GM12891 (cell line): ENCODE data around the gene TRIO.

Source experiments
- DNase-seq: peaks from one replicate; pipeline ENCODE4 v3.0.0; 2011; ENCODE audit warnings: low spot score; ENCODE audit not compliant: insufficient read length
- FAIRE-seq: peaks from 2 replicates; lab custom pipeline; 2011; peaks lifted over from hg19 to GRCh38; lab: Jason Lieb, UNC
- PAX5 ChIP-seq: IDR thresholded peaks from 2 replicates; pipeline ENCODE4 v1.6.1; 2011; ENCODE audit warnings: low read length, moderate library complexity, mild to moderate bottlenecking; ENCODE audit not compliant: insufficient read depth, severe bottlenecking
- POLR2A ChIP-seq: IDR thresholded peaks from 2 replicates; pipeline ENCODE4 v1.6.1; 2011; ENCODE audit warnings: low read depth, low read length, control low read depth
- POLR2AphosphoS5 ChIP-seq: IDR thresholded peaks from 2 replicates; pipeline ENCODE4 v1.6.1; 2011; ENCODE audit warnings: low read depth, low read length, control low read depth
- POU2F2 ChIP-seq: IDR thresholded peaks from 2 replicates; pipeline ENCODE4 v1.6.1; 2011; ENCODE audit warnings: low read depth, mild to moderate bottlenecking, control low read depth, low read length, moderate library complexity
- SPI1 ChIP-seq: IDR thresholded peaks from 2 replicates; pipeline ENCODE4 v1.6.1; 2011; ENCODE audit warnings: low read depth, low read length, control low read depth
- TAF1 ChIP-seq: IDR thresholded peaks from 2 replicates; pipeline ENCODE4 v1.6.1; 2011; ENCODE audit warnings: low read depth, low read length, control low read depth

Gene TRIO

DNA sequence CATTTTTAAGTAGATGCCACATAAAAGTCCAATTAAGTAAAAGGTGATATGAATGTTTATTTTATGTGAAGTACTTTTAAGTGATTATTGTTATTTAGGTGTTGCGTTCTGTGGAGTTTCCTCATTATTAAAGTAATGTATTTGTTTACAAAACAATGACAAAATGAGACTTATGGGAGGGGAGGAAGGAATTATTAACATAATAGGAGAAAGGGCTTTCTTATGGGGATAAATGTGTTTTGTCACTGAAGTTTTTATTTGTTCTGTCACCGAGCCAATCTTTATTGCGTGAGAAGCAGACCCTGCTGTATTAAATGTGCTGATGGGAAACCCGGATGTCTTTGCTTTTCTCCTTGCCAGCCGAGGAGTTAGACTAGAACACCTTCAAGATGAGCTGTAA is 44.5 kb downstream of the TRIO start:
- DNase-seq = no peak
- TF ChIP-seq POLR2A (no peak), POU2F2 (no peak), POLR2AphosphoS5 (no peak), SPI1 (no peak), TAF1 (no peak)
- no peak for FAIRE-seq

DNA sequence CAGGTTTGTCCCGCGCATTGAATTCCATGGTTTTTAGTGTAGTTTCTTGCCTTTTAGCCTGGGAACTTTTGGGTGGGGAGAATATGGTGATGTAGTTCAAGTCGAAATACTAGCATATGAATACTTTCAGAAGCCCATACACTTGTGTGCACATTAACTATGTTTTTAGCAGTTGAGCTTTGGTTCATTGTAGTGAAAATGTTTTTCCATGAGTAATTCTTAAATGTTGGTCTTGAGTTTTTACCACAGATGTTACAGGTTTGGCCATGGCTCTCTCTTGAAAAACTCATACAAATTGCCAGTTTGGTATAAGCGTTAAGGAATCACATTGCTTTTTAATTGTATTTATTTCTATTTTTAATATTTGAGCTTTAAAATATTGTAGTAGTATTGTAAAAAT is 45.6 kb downstream of the TRIO start:
- TF ChIP-seq TAF1 (no peak), POLR2AphosphoS5 (no peak), SPI1 (no peak), PAX5 (no peak), POU2F2 (no peak), POLR2A (no peak)
- FAIRE-seq = no peak
- no peak for DNase-seq

GRCh38 chr5:14189680-14190079 is 46.5 kb downstream of the TRIO start:
- DNase-seq (no peak), FAIRE-seq (no peak)
- TF ChIP-seq POLR2AphosphoS5 (no peak), PAX5 (no peak), POU2F2 (no peak), POLR2A (no peak), TAF1 (no peak), SPI1 (no peak)

DNA sequence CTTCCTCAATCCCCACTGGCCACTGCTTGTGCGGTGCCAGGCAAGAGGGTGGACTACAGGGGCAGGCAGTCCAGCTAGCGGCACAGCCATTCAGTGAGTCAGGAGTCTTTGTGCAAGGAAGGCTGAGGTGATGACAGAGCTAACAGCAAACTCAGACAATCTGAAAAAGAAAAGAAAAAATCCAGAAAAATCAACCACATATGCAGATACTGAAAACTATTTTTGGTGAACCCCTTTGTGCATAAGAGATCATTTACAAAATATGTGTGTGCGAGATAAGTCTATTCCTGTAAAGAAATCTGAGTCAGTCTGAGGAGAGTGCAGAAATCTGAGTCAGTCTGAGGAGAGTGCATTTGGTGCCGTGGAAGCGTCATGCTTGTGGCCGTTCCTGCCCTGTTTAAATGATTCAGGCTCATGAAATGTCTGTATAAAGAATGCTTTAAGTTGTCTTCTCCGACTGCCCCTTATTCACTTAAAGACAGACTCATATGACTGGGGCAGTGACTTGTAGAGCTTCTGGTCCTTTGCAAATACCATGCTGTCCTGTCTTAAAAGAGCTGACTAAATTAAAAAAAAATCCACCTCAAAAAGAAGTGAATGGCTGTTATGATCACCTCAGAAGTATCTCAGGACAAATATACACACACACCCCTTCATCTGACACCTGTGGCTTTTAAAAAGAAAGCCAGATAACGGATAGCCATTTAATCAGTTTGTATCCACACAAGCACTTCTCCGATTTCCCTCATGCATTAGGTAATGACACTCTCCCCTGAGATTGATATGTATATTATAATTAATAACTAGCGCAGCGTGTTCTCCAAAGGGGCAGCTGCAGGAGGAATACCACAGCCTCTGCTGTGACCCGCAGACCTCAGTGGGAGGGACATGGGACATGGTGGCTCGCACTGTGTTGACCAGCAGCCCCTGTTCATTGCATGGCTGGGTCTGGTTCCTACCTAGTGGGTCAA is 47.3 kb downstream of the TRIO start:
- DNase-seq (no peak), FAIRE-seq (no peak)
- TF ChIP-seq POLR2A = no peak
- no peak for TF ChIP-seq SPI1
- no peak for TF ChIP-seq TAF1
- no peak for TF ChIP-seq PAX5
- TF ChIP-seq POLR2AphosphoS5 = no peak
- no peak for TF ChIP-seq POU2F2

GRCh38 chr5:14191325-14191724 is 48.2 kb downstream of the TRIO start:
- DNase-seq = no peak
- no peak for TF ChIP-seq POLR2AphosphoS5
- TF ChIP-seq TAF1 = no peak
- TF ChIP-seq POLR2A = no peak
- no peak for TF ChIP-seq POU2F2
- no peak for TF ChIP-seq PAX5
- no peak for TF ChIP-seq SPI1

DNA sequence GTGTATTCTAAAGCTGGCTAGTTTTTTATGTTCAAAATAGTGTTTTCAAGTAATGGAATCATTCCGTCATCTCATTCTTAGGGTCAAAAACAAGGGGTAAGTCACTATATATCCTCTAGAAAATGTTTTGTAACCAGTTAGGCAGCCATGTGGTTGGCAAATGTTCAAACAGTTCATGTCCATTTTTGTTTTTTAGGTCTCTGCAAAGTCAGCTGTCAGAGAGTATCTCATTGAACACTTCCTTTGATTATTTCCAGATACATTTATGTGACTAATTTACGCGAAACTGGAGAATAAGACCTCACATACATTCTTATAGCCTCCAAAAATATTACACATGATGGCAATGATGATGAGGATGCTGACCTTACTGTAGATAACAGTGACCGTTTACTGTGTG is 50.4 kb downstream of the TRIO start:
- FAIRE-seq = no peak
- TF ChIP-seq SPI1 (no peak), TAF1 (no peak), POU2F2 (no peak), POLR2AphosphoS5 (no peak), POLR2A (no peak), PAX5 (no peak)
- DNase-seq = no peak

More at GRCh38 chr5:14191325-14191724, 48.2 kb downstream of the TRIO start:
- FAIRE-seq = no peak

- DNase-seq (no peak), FAIRE-seq (no peak)
- TF ChIP-seq PAX5 = no peak
- TF ChIP-seq POLR2AphosphoS5 = no peak
- TF ChIP-seq TAF1 = no peak
- TF ChIP-seq POLR2A = no peak
- no peak for TF ChIP-seq SPI1
- TF ChIP-seq POU2F2 = no peak
Measured at GRCh38 chr5:14195588-14195987, 52.4 kb downstream of the TRIO start.

DNA sequence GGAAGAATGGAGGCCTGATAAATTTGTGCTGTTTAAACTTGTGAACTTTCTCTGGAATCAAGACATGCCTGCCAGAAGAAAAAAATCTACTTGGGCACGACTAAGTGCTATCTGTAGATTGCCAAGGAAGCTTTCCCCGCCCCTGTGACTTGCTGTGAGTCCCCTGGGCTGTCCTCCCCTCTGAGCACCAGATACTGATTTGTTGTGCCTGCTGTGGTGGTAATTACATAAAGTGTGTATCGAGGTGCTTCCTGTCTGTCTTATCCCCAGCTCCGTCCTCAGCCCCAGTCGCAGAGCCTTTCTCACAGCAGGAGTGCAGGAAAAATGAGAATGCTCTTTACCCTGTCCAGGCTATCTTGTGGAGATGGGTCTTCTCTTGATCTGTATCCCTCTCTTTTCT is 53.9 kb downstream of the TRIO start:
- FAIRE-seq (no peak), DNase-seq (no peak)
- TF ChIP-seq PAX5 (no peak), POLR2AphosphoS5 (no peak), POU2F2 (no peak), TAF1 (no peak), POLR2A (no peak), SPI1 (no peak)

DNA sequence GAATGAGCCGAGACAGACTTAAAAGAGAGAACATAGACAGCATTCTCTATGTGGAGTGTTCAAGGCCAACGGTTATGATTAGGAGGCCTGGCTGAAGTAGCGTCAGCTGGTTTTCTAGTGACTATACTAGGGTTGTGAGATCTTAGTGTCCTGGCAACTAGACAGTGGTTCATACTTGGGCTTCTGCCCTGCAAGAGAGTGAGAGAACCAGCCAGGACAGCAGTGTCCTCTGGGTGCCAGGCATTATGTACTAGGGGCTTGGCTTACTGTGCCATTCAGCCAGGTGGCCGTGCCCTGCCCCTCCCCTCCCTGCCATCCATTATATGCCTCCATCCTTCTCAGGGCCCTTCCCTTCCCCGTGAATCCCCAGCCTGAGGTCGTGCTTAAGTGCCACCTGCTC is 56.8 kb downstream of the TRIO start:
- no peak for DNase-seq
- TF ChIP-seq PAX5 (no peak), SPI1 (no peak), POU2F2 (no peak), POLR2A (no peak), TAF1 (no peak), POLR2AphosphoS5 (no peak)

GRCh38 chr5:14200312-14200990 is 57.3 kb downstream of the TRIO start:
- TF ChIP-seq POLR2A (no peak), PAX5 (no peak), POU2F2 (no peak), TAF1 (no peak), SPI1 (no peak), POLR2AphosphoS5 (no peak)
- DNase-seq = no peak
- FAIRE-seq = no peak

More for the DNA sequence above, 56.8 kb downstream of the TRIO start:
- no peak for FAIRE-seq
